Measurements from ENCODE around the gene MUSK.

DNA sequence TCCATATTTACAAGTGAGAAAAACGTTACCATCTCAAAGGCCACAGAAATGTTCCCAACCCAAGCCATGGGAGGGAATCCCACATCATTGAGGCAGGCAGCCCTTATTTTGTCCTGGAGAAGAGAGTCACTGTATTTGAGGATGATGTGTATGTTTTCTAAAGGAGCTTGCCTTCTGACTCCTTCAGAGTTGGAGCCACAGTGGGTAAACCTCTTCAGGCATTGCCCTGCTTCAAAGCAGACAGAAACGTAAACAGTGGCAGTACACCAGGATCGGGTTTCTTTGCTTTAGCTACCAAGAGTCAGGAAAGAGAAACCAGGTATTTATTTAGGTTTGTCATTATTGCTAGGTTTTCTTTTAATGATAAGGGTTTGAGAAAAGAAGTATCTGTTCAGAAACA is 45.7 kb downstream of the MUSK start:
- TF ChIP-seq, protein P1, sequence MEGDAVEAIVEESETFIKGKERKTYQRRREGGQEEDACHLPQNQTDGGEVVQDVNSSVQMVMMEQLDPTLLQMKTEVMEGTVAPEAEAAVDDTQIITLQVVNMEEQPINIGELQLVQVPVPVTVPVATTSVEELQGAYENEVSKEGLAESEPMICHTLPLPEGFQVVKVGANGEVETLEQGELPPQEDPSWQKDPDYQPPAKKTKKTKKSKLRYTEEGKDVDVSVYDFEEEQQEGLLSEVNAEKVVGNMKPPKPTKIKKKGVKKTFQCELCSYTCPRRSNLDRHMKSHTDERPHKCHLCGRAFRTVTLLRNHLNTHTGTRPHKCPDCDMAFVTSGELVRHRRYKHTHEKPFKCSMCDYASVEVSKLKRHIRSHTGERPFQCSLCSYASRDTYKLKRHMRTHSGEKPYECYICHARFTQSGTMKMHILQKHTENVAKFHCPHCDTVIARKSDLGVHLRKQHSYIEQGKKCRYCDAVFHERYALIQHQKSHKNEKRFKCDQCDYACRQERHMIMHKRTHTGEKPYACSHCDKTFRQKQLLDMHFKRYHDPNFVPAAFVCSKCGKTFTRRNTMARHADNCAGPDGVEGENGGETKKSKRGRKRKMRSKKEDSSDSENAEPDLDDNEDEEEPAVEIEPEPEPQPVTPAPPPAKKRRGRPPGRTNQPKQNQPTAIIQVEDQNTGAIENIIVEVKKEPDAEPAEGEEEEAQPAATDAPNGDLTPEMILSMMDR (IDR thresholded peaks at IDR 0.05; ENCODE audit: low read length): no peak
- no peak for TF ChIP-seq EZH2 (IDR thresholded peaks at IDR 0.05; ENCODE audit: borderline replicate concordance, low read length)

Measured in OCI-LY1 (cell line).